ENCODE results near the gene CDNF.

- TF ChIP-seq CTCF (IDR thresholded peaks at IDR 0.05) (no peak), POLR2A (IDR thresholded peaks at IDR 0.05) (no peak), POLR2AphosphoS5 (IDR thresholded peaks at IDR 0.05) (no peak)
Observed at GRCh38 chr10:14859043-14859442, 21.2 kb upstream of the CDNF start.
